Activated naive CD4-positive, alpha-beta T cell treated with anti-CD3 and anti-CD28 coated beads for 36 hours (primary cell): Measurements from ENCODE around the gene RTKN. TPM values are rescaled to one million over a fixed set of nuclear protein-coding genes. Genes with fewer than 3 reads are reported as not detected.
A peak's percentile ranks its signal among the peaks of the same experiment; 100 is the strongest.

ENCODE experiments used
- CTCF ChIA-PET: fragments of 350-600 bp; sonication (Branson Sonifier 250); formaldehyde crosslinking; loops from one replicate; lab custom pipeline; 2021; ENCODE audit warnings: antibody characterized with exemption; lab: Charles Lee
- DNase-seq: peaks from one replicate; pipeline ENCODE4 v3.0.0-alpha.2; 2020
- H3K27ac Mint-ChIP-seq: one replicate; pipeline ENCODE4 v1.8.0; 2021; ENCODE audit warnings: mild to moderate bottlenecking, mixed read lengths
- H3K27me3 Mint-ChIP-seq: one replicate; pipeline ENCODE4 v1.8.0; 2021; ENCODE audit warnings: low read depth, mixed read lengths
- H3K36me3 Mint-ChIP-seq: one replicate; pipeline ENCODE4 v1.8.0; 2021; ENCODE audit warnings: low read depth, mixed read lengths
- H3K4me1 Mint-ChIP-seq: one replicate; pipeline ENCODE4 v1.8.0; 2021; ENCODE audit warnings: low read depth, mixed read lengths
- H3K4me3 Mint-ChIP-seq: one replicate; pipeline ENCODE4 v1.8.0; 2021; ENCODE audit warnings: mild to moderate bottlenecking, moderate library complexity, mixed read lengths
- H3K9me3 Mint-ChIP-seq: one replicate; pipeline ENCODE4 v1.8.0; 2021; ENCODE audit warnings: mixed read lengths
- intact Hi-C: fragments of 100-400 bp; cut with micrococcal nuclease; formaldehyde crosslinking; loops from one replicate; pipeline ENCODE4 v1.15.1; 2023
- total RNA-seq, 2 experiments: library from RNA; stranded (reverse); gene quantifications; one replicate each; pipeline ENCODE4 v1.2.3, GENCODE V29; 2021

Gene RTKN
- total RNA-seq, 2 experiments from 2014 or later = 0.95 to 1.6 TPM

GRCh38 chr2:74418312-74418711 is 23.4 kb downstream of the RTKN start:
- no peaks in the 10 kb centered on the region for H3K36me3 Mint-ChIP-seq
- H3K4me1 Mint-ChIP-seq = peaks cover 32% of the 10 kb centered on the region
- no peaks in the 10 kb centered on the region for H3K27me3 Mint-ChIP-seq
- intact Hi-C loops = no loop called here
- DNase-seq = no peak
- H3K9me3 Mint-ChIP-seq = no peaks in the 10 kb centered on the region
- H3K27ac Mint-ChIP-seq = no peak overlapping the region
- no peak overlapping the region for H3K4me3 Mint-ChIP-seq
- CTCF ChIA-PET = no interaction called here

GRCh38 chr2:74417763-74418162 is 24.0 kb downstream of the RTKN start:
- Mint-ChIP-seq H3K4me3 (no peak overlapping the region), H3K36me3 (no peaks in the 10 kb centered on the region), H3K4me1 (peaks cover 30% of the 10 kb centered on the region), H3K27ac (no peak overlapping the region), H3K27me3 (no peaks in the 10 kb centered on the region), H3K9me3 (no peaks in the 10 kb centered on the region)
- intact Hi-C loops = no loop called here
- CTCF ChIA-PET = no interaction called here
- no peak for DNase-seq

GRCh38 chr2:74417197-74417596 is 24.5 kb downstream of the RTKN start:
- no peaks in the 10 kb centered on the region for H3K36me3 Mint-ChIP-seq
- H3K4me1 Mint-ChIP-seq = peaks cover 26% of the 10 kb centered on the region
- H3K27ac Mint-ChIP-seq = no peak overlapping the region
- no peak overlapping the region for H3K4me3 Mint-ChIP-seq
- H3K9me3 Mint-ChIP-seq = no peaks in the 10 kb centered on the region
- CTCF ChIA-PET = no interaction called here
- H3K27me3 Mint-ChIP-seq = no peaks in the 10 kb centered on the region
- DNase-seq = no peak
- intact Hi-C loops = no loop called here

- CTCF ChIA-PET = no interaction called here
- no peak overlapping the region for H3K4me3 Mint-ChIP-seq
- no peaks in the 10 kb centered on the region for H3K36me3 Mint-ChIP-seq
- peak; percentile 23 for DNase-seq
- H3K4me1 Mint-ChIP-seq = peaks cover 23% of the 10 kb centered on the region
- H3K27ac Mint-ChIP-seq = no peak overlapping the region
- no peaks in the 10 kb centered on the region for H3K27me3 Mint-ChIP-seq
- intact Hi-C loops = no loop called here
- H3K9me3 Mint-ChIP-seq = no peaks in the 10 kb centered on the region
Observed at GRCh38 chr2:74416778-74417177, 25.0 kb downstream of the RTKN start.

- H3K36me3 Mint-ChIP-seq = no peaks in the 10 kb centered on the region
- CTCF ChIA-PET = interaction anchor here (0.8 to 1.2 kb wide), 2 partner anchors 16 to 20 kb away, joined by 3 read pairs; no protein-coding TSS in a partner anchor
- intact Hi-C loops = no loop called here
- H3K4me3 Mint-ChIP-seq = peak overlapping the region; percentile 72
- H3K4me1 Mint-ChIP-seq = peaks cover 18% of the 10 kb centered on the region
- H3K27me3 Mint-ChIP-seq = no peaks in the 10 kb centered on the region
- H3K27ac Mint-ChIP-seq = peak overlapping the region; percentile 37
- no peaks in the 10 kb centered on the region for H3K9me3 Mint-ChIP-seq
- DNase-seq = no peak
Observed at GRCh38 chr2:74415762-74416395, 25.9 kb downstream of the RTKN start.

- Mint-ChIP-seq H3K27me3 (no peaks in the 10 kb centered on the region), H3K27ac (no peak overlapping the region), H3K9me3 (no peaks in the 10 kb centered on the region), H3K4me3 (peak overlapping the region; percentile 72), H3K4me1 (peaks cover 14% of the 10 kb centered on the region), H3K36me3 (no peaks in the 10 kb centered on the region)
- intact Hi-C loops = no loop called here
- CTCF ChIA-PET = interaction anchor here (0.6 to 2.7 kb wide), 4 partner anchors 15 to 267 kb away, joined by 3 to 12 read pairs (median 3); no protein-coding TSS in a partner anchor
- peak; percentile 38 for DNase-seq
Observed at GRCh38 chr2:74414881-74415761, 26.6 kb downstream of the RTKN start.

- Mint-ChIP-seq H3K4me1 (peaks cover 10% of the 10 kb centered on the region), H3K9me3 (no peaks in the 10 kb centered on the region), H3K36me3 (no peaks in the 10 kb centered on the region), H3K27me3 (no peaks in the 10 kb centered on the region), H3K4me3 (peak overlapping the region; percentile 72), H3K27ac (no peak overlapping the region)
- intact Hi-C loops = no loop called here
- no peak for DNase-seq
- CTCF ChIA-PET = interaction anchor here (0.6 to 2.7 kb wide), 2 partner anchors 23 to 266 kb away, joined by 3 to 12 read pairs; no protein-coding TSS in a partner anchor
Observed at GRCh38 chr2:74414441-74414840, 27.3 kb downstream of the RTKN start.

GRCh38 chr2:74413001-74413698 is 28.6 kb downstream of the RTKN start:
- H3K4me1 Mint-ChIP-seq = peaks cover 10% of the 10 kb centered on the region
- intact Hi-C loops = no loop called here
- no peaks in the 10 kb centered on the region for H3K27me3 Mint-ChIP-seq
- CTCF ChIA-PET = interaction anchor here (1.3 to 2.7 kb wide), 2 partner anchors 9 to 22 kb away, joined by 3 to 12 read pairs; no protein-coding TSS in a partner anchor
- H3K27ac Mint-ChIP-seq = no peak overlapping the region
- DNase-seq = no peak
- no peaks in the 10 kb centered on the region for H3K9me3 Mint-ChIP-seq
- no peaks in the 10 kb centered on the region for H3K36me3 Mint-ChIP-seq
- H3K4me3 Mint-ChIP-seq = no peak overlapping the region

- Mint-ChIP-seq H3K4me1 (no peaks in the 10 kb centered on the region), H3K27me3 (no peaks in the 10 kb centered on the region), H3K9me3 (no peaks in the 10 kb centered on the region), H3K27ac (no peak overlapping the region), H3K4me3 (no peak overlapping the region), H3K36me3 (no peaks in the 10 kb centered on the region)
- DNase-seq = no peak
- intact Hi-C loops = no loop called here
- CTCF ChIA-PET = interaction anchor here (1.2 kb wide), 1 partner anchor 18 kb away, joined by 3 read pairs; no protein-coding TSS in a partner anchor
Observed at GRCh38 chr2:74407682-74408081, 34.1 kb downstream of the RTKN start.

GRCh38 chr2:74406035-74406434 is 35.7 kb downstream of the RTKN start:
- no peak overlapping the region for H3K4me3 Mint-ChIP-seq
- H3K27me3 Mint-ChIP-seq = no peaks in the 10 kb centered on the region
- no peak for DNase-seq
- no peaks in the 10 kb centered on the region for H3K4me1 Mint-ChIP-seq
- no peaks in the 10 kb centered on the region for H3K36me3 Mint-ChIP-seq
- CTCF ChIA-PET = no interaction called here
- no peaks in the 10 kb centered on the region for H3K9me3 Mint-ChIP-seq
- intact Hi-C loops = no loop called here
- no peak overlapping the region for H3K27ac Mint-ChIP-seq

- intact Hi-C loops = no loop called here
- no peak for DNase-seq
- Mint-ChIP-seq H3K36me3 (no peaks in the 10 kb centered on the region), H3K27me3 (no peaks in the 10 kb centered on the region), H3K9me3 (no peaks in the 10 kb centered on the region), H3K4me3 (no peak overlapping the region), H3K4me1 (no peaks in the 10 kb centered on the region), H3K27ac (no peak overlapping the region)
- CTCF ChIA-PET = interaction anchor here (1.2 to 1.9 kb wide), 4 partner anchors 10 to 73 kb away, joined by 4 to 13 read pairs (median 5); no protein-coding TSS in a partner anchor
Observed at GRCh38 chr2:74401891-74402290, 39.8 kb downstream of the RTKN start.

GRCh38 chr2:74399785-74400184 is 42.0 kb downstream of the RTKN start:
- no peak for DNase-seq
- Mint-ChIP-seq H3K27ac (no peak overlapping the region), H3K36me3 (no peaks in the 10 kb centered on the region), H3K27me3 (no peaks in the 10 kb centered on the region), H3K9me3 (no peaks in the 10 kb centered on the region), H3K4me1 (no peaks in the 10 kb centered on the region), H3K4me3 (no peak overlapping the region)
- CTCF ChIA-PET = interaction anchor here (0.6 to 1.8 kb wide), 5 partner anchors 16 to 143 kb away, joined by 3 to 6 read pairs (median 3); no protein-coding TSS in a partner anchor
- intact Hi-C loops = loop anchor here (1.0 to 10.0 kb wide), 2 partner anchors 149 to 255 kb away; partner anchors contain the start of gene BOLA3
